BE2C (cell line): ENCODE results near the gene SNX20. TPM values are rescaled to one million over a fixed set of nuclear protein-coding genes. Genes with fewer than 3 reads are reported as not detected.

Experiments
- DNase-seq: peaks from one replicate; pipeline ENCODE4 v3.0.0-alpha.2; 2020
- H3K27me3 ChIP-seq: fragments of 250-450 bp; sonication (Bioruptor Pico); 2 replicates; pipeline ENCODE4 v1.5.1; 2020; ENCODE audit warnings: mild to moderate bottlenecking
- H3K36me3 ChIP-seq: fragments of 250-450 bp; sonication (Bioruptor Pico); 2 replicates; pipeline ENCODE4 v1.5.1; 2020; ENCODE audit warnings: mild to moderate bottlenecking
- H3K4me1 ChIP-seq: fragments of 250-450 bp; sonication (Bioruptor Pico); 2 replicates; pipeline ENCODE4 v1.5.1; 2020
- H3K4me3 ChIP-seq: 2 replicates; pipeline ENCODE4 v1.5.1; 2011; ENCODE audit warnings: low read depth, low read length
- H3K9me3 ChIP-seq: fragments of 250-450 bp; sonication (Bioruptor Pico); 2 replicates; pipeline ENCODE4 v1.5.1; 2020
- polyA plus RNA-seq: library from polyadenylated mRNA; unstranded; fragments of >200 nt; gene quantifications from one replicate; pipeline ENCODE4 v1.2.1, GENCODE V29; 2012; ENCODE audit warnings: low read depth, missing spikeins; ENCODE audit not compliant: insufficient read length, insufficient read depth
- TF ChIP-seq, protein P1 (sequence below): IDR thresholded peaks from 2 replicates; pipeline ENCODE4 v1.5.1; 2012; ENCODE audit warnings: mild to moderate bottlenecking, low read depth, low read length

Gene SNX20, protein sequence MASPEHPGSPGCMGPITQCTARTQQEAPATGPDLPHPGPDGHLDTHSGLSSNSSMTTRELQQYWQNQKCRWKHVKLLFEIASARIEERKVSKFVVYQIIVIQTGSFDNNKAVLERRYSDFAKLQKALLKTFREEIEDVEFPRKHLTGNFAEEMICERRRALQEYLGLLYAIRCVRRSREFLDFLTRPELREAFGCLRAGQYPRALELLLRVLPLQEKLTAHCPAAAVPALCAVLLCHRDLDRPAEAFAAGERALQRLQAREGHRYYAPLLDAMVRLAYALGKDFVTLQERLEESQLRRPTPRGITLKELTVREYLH
- polyA plus RNA-seq, result not detected

DNA sequence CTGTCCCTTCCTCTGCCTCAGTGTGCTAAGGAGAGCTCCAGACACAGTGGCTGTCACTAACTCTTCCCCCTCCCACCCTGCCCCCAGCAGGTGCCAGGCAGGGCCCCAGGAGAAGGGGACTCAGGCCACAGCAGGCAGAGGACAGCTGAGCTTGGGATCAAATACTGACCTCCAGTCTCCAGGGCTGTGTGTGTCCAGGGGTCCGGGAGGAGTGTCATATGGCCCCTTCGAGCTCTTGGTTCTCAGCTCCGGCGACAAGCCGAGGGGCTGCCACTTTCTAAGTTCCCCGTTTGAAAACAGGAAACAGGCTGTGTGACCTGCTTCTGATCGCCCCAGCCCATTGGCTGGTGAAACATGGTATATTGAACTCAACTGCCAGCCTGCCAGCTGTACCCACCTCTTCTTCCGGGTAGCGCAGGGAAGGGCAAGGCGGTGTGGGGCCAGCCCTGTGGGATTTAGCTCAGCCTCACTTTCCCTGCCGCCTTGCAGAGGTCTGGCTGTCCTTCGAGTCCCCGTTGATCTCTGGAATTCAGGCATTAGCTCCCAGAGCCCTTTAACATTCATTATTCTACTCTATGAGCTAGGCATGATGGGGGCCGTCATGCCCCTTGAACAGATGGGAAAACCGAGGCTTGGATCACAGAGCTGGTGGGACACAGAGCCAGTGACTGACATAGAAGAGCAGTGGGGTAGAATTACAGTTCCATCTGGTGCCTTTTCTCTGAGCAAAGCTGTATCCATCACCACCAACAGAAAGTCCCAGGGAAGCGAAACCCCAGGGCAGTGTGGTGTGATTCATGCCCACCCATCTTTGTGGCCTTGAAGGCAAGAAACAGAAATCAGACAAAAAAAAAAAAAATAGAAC is at the start of gene SNX20:
TSS of gene SNX20 (minus strand) at position 292 of the 865 bp plus-strand sequence. CDS start 3,786 bp downstream, outside the sequence.
- no peaks in the 10 kb centered on the region for H3K27me3 ChIP-seq
- no peak within 1 kb of the TSS for H3K4me3 ChIP-seq
- TF ChIP-seq, protein P1, sequence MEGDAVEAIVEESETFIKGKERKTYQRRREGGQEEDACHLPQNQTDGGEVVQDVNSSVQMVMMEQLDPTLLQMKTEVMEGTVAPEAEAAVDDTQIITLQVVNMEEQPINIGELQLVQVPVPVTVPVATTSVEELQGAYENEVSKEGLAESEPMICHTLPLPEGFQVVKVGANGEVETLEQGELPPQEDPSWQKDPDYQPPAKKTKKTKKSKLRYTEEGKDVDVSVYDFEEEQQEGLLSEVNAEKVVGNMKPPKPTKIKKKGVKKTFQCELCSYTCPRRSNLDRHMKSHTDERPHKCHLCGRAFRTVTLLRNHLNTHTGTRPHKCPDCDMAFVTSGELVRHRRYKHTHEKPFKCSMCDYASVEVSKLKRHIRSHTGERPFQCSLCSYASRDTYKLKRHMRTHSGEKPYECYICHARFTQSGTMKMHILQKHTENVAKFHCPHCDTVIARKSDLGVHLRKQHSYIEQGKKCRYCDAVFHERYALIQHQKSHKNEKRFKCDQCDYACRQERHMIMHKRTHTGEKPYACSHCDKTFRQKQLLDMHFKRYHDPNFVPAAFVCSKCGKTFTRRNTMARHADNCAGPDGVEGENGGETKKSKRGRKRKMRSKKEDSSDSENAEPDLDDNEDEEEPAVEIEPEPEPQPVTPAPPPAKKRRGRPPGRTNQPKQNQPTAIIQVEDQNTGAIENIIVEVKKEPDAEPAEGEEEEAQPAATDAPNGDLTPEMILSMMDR, result no peak
- no peaks in the 10 kb centered on the region for H3K36me3 ChIP-seq
- no peaks in the 10 kb centered on the region for H3K9me3 ChIP-seq
- DNase-seq, result no peak
- no peaks in the 10 kb centered on the region for H3K4me1 ChIP-seq

DNA sequence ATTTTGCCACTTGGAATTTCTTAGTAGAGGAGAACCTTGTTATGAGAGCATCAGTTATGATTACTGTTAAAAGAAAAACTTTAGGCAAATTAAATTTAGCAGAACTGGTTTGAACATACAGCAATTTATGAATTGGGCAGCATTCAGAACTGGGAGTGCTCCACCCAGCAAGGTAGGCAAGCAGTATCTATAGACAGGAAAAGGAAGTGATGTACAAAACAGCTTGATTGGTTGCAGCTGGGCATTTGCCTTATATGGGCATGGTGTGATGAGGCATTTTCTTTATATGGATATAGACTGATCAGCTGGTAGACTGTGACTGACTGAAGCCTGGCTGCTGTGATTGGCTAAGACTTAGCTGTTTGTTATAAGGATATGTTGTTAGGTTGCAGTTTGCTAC is 43.2 kb upstream of the SNX20 start:
- H3K9me3 ChIP-seq, result no peaks in the 10 kb centered on the region

DNA sequence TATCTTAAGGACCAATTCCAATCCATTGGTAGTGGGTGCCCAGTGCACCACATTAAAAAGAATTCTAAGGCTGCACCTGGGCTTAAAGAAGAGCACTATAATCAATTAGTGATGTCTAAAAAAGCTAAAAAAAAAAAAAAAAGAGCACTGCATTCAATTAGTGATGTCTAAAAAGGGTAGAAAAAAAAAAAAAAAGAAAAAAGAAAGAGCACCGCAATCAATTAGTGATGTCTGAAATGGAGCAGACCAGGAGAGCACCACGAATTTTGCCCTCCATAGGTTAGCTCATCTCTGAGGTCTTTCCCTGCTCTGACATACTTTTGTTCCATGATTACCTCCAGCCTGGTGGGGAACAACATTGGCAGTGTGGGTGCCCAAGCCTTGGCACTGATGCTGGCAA is 41.8 kb upstream of the SNX20 start:
- no peaks in the 10 kb centered on the region for H3K4me1 ChIP-seq
- H3K9me3 ChIP-seq, result no peaks in the 10 kb centered on the region
- TF ChIP-seq, protein P1, result no peak
- H3K36me3 ChIP-seq, result no peaks in the 10 kb centered on the region
- no peaks in the 10 kb centered on the region for H3K27me3 ChIP-seq
- no peak overlapping the region for H3K4me3 ChIP-seq
- no peak for DNase-seq

More for the DNA sequence above, 43.2 kb upstream of the SNX20 start:
- Histone ChIP-seq H3K36me3 (no peaks in the 10 kb centered on the region), H3K4me3 (no peak overlapping the region), H3K27me3 (no peaks in the 10 kb centered on the region), H3K4me1 (no peaks in the 10 kb centered on the region)
- no peak for DNase-seq
- TF ChIP-seq, protein P1, result no peak

DNA sequence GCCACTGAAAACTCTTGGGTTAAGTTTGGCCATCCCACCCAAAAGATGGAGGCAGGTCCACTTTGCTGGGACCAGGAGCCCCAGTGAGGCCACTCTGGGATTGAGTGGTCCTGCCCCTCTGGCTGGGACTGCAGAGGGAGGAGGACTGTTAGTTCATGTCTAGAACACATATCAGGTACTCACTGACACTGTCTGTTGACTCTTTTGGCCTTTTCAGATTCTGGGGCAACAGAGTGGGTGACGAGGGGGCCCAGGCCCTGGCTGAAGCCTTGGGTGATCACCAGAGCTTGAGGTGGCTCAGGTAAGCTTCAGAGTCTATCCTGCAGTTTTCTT is 41.3 kb upstream of the SNX20 start:
- TF ChIP-seq, protein P1, result no peak
- no peaks in the 10 kb centered on the region for H3K9me3 ChIP-seq
- H3K4me1 ChIP-seq, result no peaks in the 10 kb centered on the region
- no peaks in the 10 kb centered on the region for H3K36me3 ChIP-seq
- no peak overlapping the region for H3K4me3 ChIP-seq
- H3K27me3 ChIP-seq, result no peaks in the 10 kb centered on the region
- DNase-seq, result no peak

DNA sequence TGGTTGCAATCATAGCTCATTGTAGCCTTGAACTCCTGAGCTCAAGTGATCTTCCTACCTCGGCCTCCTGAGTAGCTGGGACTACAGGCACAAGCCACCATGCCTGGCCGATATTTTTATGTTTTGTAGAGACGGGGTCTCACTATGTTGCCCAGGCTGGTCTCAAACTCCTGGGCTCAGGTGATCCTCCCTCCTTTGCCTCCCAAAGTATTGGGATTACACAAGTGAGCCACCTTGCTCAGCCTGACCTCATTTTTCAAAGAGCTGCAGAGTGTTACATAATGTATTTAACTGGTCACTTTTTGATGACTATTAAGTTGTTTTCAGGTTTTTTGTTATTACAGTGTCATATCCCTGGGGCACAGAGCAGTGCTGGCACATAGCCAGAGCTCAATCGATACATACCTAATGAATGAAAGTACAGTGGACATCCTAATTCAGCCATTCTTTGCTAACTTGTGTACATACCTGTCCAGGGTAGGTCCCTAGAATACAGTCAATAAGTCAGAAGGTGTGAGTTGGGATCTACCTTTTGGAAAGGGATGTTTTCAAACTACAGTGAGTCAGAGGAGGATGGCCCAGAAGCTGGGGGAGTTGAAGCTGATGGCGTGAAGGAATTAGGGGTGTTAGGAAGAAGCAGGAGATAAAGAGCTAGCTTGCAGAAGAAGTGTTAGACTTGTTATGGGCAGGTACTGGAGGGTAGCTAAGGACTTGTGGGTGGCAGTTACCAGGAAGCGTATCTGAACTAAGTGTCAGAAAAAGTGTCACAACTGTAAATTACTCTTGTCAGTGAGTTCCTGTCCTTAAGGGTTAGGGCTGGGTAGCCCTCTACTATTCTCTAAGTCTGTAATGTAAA is 40.7 kb upstream of the SNX20 start:
- Histone ChIP-seq H3K4me3 (no peak overlapping the region), H3K4me1 (no peaks in the 10 kb centered on the region), H3K9me3 (no peaks in the 10 kb centered on the region), H3K36me3 (no peaks in the 10 kb centered on the region), H3K27me3 (no peaks in the 10 kb centered on the region)
- no peak for DNase-seq
- TF ChIP-seq, protein P1, result no peak
